HG03558 (cell line): ENCODE data around the gene ELP4.

Experiments
- ATAC-seq: cut with Tn5 transposase; IDR thresholded peaks from one replicate; pipeline ENCODE4 v1.9.1; 2021; ENCODE audit warnings: moderate number of reproducible peaks; ENCODE audit not compliant: unreplicated experiment; ENCODE audit errors: extremely low read depth

ELP4 gene

GRCh38 chr11:31764766-31765165 is 255.2 kb downstream of the ELP4 start:
- ATAC-seq: no peak

GRCh38 chr11:31767066-31767465 is 257.5 kb downstream of the ELP4 start:
- ATAC-seq: no peak

GRCh38 chr11:31767685-31768084 is 258.1 kb downstream of the ELP4 start:
- ATAC-seq: no peak

- no peak for ATAC-seq
These were observed 259.4 kb downstream of the ELP4 start for GRCh38 chr11:31768749-31769640.

GRCh38 chr11:31770011-31770700 is 260.6 kb downstream of the ELP4 start:
- no peak for ATAC-seq

- no peak for ATAC-seq
These were observed 262.8 kb downstream of the ELP4 start for GRCh38 chr11:31772412-31772811.

GRCh38 chr11:31779374-31779791 is 269.8 kb downstream of the ELP4 start:
- ATAC-seq: no peak

- ATAC-seq: no peak
These were observed 270.5 kb downstream of the ELP4 start for GRCh38 chr11:31780078-31780477.

- no peak for ATAC-seq
These were observed 271.0 kb downstream of the ELP4 start for GRCh38 chr11:31780480-31780971.

GRCh38 chr11:31782257-31782656 is 272.7 kb downstream of the ELP4 start:
- no peak for ATAC-seq

- no peak for ATAC-seq
These were observed 273.7 kb downstream of the ELP4 start for GRCh38 chr11:31783252-31783651.

- no peak for ATAC-seq
These were observed 275.0 kb downstream of the ELP4 start for GRCh38 chr11:31784611-31785010.

GRCh38 chr11:31786996-31787685 is 277.6 kb downstream of the ELP4 start:
- ATAC-seq: no peak

GRCh38 chr11:31788085-31788484 is 278.5 kb downstream of the ELP4 start:
- no peak for ATAC-seq

GRCh38 chr11:31790649-31791048 is 281.1 kb downstream of the ELP4 start:
- ATAC-seq: no peak

- no peak for ATAC-seq
These were observed 282.5 kb downstream of the ELP4 start for GRCh38 chr11:31792036-31792435.

- ATAC-seq: no peak
These were observed 282.9 kb downstream of the ELP4 start for GRCh38 chr11:31792456-31792855.

- no peak for ATAC-seq
These were observed 283.7 kb downstream of the ELP4 start for GRCh38 chr11:31793264-31793663.

GRCh38 chr11:31794548-31794947 is 285.0 kb downstream of the ELP4 start:
- ATAC-seq: no peak

GRCh38 chr11:31795706-31796498 is 286.3 kb downstream of the ELP4 start:
- ATAC-seq: no peak
